Hepatocyte (in vitro differentiated cells): ENCODE data around the gene POLR2E.

ENCODE experiments used
- CTCF ChIP-seq: fragments of 200-600 bp; sonication (generic); IDR thresholded peaks from 2 replicates; pipeline ENCODE4 v1.5.1; 2016; ENCODE audit warnings: antibody characterized with exemption, mild to moderate bottlenecking; ENCODE audit not compliant: poor library complexity
- EZH2phosphoT487 ChIP-seq: fragments of 200-600 bp; sonication (generic); IDR thresholded peaks from one replicate; pipeline ENCODE4 v1.6.1; 2018; ENCODE audit warnings: antibody characterized with exemption, mild to moderate bottlenecking, low read depth, moderate library complexity; ENCODE audit not compliant: unreplicated experiment, severe bottlenecking

GRCh38 chr19:1132552-1133383, 37.6 kb upstream of the POLR2E start:
- TF ChIP-seq CTCF (no peak), EZH2phosphoT487 (no peak)
